Fibroblast of lung (primary cell): ENCODE results near the gene CACNA1H. TPM values are rescaled to one million over a fixed set of nuclear protein-coding genes. Genes with fewer than 3 reads are reported as not detected.
"Not testable (repeated sequence)": the region's sequence is repeated elsewhere in the genome, so short reads cannot be mapped to it uniquely, and the experiment has no call there.

ENCODE experiments used
- DNase-seq, 2 donors: peaks; one replicate each; pipeline versions ENCODE4 v3.0.0 to v3.0.0-alpha.2; 2010; ENCODE audit warnings: low read depth in 2 of 2
- H2AFZ ChIP-seq: 2 replicates; pipeline ENCODE4 v1.5.1; 2012; ENCODE audit warnings: low read length, control low read depth, inconsistent platforms
- H3K27ac ChIP-seq: 2 replicates; pipeline ENCODE4 v1.5.1; 2011; ENCODE audit warnings: low read length, control low read depth; ENCODE audit not compliant: insufficient read depth
- H3K27me3 ChIP-seq: 2 replicates; pipeline ENCODE4 v1.5.1; 2011; ENCODE audit warnings: mild to moderate bottlenecking, low read length; ENCODE audit not compliant: control insufficient read depth, insufficient read depth
- H3K36me3 ChIP-seq: 2 replicates; pipeline ENCODE4 v1.5.1; 2011; ENCODE audit warnings: low read length; ENCODE audit not compliant: control insufficient read depth, insufficient read depth
- H3K4me1 ChIP-seq: 2 replicates; pipeline ENCODE4 v1.5.1; 2011; ENCODE audit warnings: low read length; ENCODE audit not compliant: control insufficient read depth, insufficient read depth; ENCODE audit errors: extremely low read depth
- H3K4me2 ChIP-seq: 2 replicates; pipeline ENCODE4 v1.5.1; 2011; ENCODE audit warnings: low read length, control low read depth; ENCODE audit not compliant: insufficient read depth; ENCODE audit errors: extremely low read depth
- H3K4me3 ChIP-seq, 4 experiments: fragments of 200-600 bp in 1 of 4; sonication (generic) in 1 of 4; replicated peaks in 1 of 4; 2 replicates each; pipeline ENCODE4 v1.5.1; 2011 to 2016; ENCODE audit warnings: low read length in 4 of 4, low read depth in 3 of 4, mild to moderate bottlenecking in 3 of 4, control low read depth in 2 of 4, inconsistent platforms in 1 of 4, mixed read lengths in 1 of 4; ENCODE audit not compliant: insufficient read depth in 1 of 4; ENCODE audit errors: control extremely low read depth in 1 of 4
- H3K79me2 ChIP-seq: 2 replicates; pipeline ENCODE4 v1.5.1; 2012; ENCODE audit warnings: mild to moderate bottlenecking, low read length, inconsistent platforms; ENCODE audit not compliant: control insufficient read depth, insufficient read depth
- H3K9ac ChIP-seq: 2 replicates; pipeline ENCODE4 v1.5.1; 2011; ENCODE audit warnings: mild to moderate bottlenecking, low read length, control low read depth; ENCODE audit not compliant: insufficient read depth
- H3K9me3 ChIP-seq: 2 replicates; pipeline ENCODE4 v1.5.1; 2012; ENCODE audit warnings: low read depth, low read length; ENCODE audit not compliant: control insufficient read depth, insufficient read depth
- H4K20me1 ChIP-seq: 2 replicates; pipeline ENCODE4 v1.5.1; 2011; ENCODE audit warnings: low read length; ENCODE audit not compliant: control insufficient read depth, insufficient read depth; ENCODE audit errors: extremely low read depth
- CTCF ChIP-seq, 2 donors: IDR thresholded peaks in 1 of 2; conservative IDR thresholded peaks in 1 of 2; 1 replicate in 1 of 2; 2 replicates in 1 of 2; pipeline ENCODE4 v1.5.1; 2011 to 2012; ENCODE audit warnings: low read length in 2 of 2, control low read depth in 1 of 2, inconsistent platforms in 1 of 2, low read depth in 1 of 2, mild to moderate bottlenecking in 1 of 2
- EZH2 ChIP-seq: IDR thresholded peaks from 2 replicates; pipeline ENCODE4 v1.5.1; 2012; ENCODE audit warnings: low read length, control low read depth, mild to moderate bottlenecking; ENCODE audit errors: missing control alignments
- polyA plus RNA-seq, 2 donors: library from polyadenylated mRNA; depleted of rRNA in 1 of 2; stranded (reverse) in 1 of 2; unstranded in 1 of 2; fragments of >200 nt; gene quantifications; 2 replicates each; pipeline ENCODE4 v1.2.1, GENCODE V29; 2011 to 2012; ENCODE audit warnings: missing spikeins in 1 of 2
- total RNA-seq: library from RNA; depleted of rRNA; stranded (reverse); fragments of >200 nt; gene quantifications from 2 replicates; pipeline ENCODE4 v1.2.1, GENCODE V29; 2014

CACNA1H gene
- total and polyA plus RNA-seq, 2 donors (not counting 1 experiment from before 2014, with no cell fraction given) = 1.2 to 10.5 TPM

GRCh38 chr16:1188432-1189189 is 35.7 kb downstream of the CACNA1H start:
- H3K4me1 ChIP-seq = no peaks in the 10 kb centered on the region
- no peak overlapping the region for H3K4me3 ChIP-seq
- no peaks in the 10 kb centered on the region for H3K79me2 ChIP-seq
- H3K9ac ChIP-seq = no peak overlapping the region
- H3K9me3 ChIP-seq = no peaks in the 10 kb centered on the region
- H3K27me3 ChIP-seq = no peaks in the 10 kb centered on the region
- no peak overlapping the region for H3K27ac ChIP-seq
- H2AFZ ChIP-seq = no peak overlapping the region
- TF ChIP-seq EZH2 (no peak), CTCF (conservative IDR thresholded peaks at IDR 0.05 in 1 of 2, IDR thresholded peaks at IDR 0.05 in 1 of 2; ENCODE audit: low read depth in 1 of 2, low read length in 2 of 2) (no peak)
- no peaks in the 10 kb centered on the region for H4K20me1 ChIP-seq
- peak; percentile 7 to 30 for DNase-seq
- H3K36me3 ChIP-seq = no peaks in the 10 kb centered on the region
- H3K4me2 ChIP-seq = no peak overlapping the region

DNA sequence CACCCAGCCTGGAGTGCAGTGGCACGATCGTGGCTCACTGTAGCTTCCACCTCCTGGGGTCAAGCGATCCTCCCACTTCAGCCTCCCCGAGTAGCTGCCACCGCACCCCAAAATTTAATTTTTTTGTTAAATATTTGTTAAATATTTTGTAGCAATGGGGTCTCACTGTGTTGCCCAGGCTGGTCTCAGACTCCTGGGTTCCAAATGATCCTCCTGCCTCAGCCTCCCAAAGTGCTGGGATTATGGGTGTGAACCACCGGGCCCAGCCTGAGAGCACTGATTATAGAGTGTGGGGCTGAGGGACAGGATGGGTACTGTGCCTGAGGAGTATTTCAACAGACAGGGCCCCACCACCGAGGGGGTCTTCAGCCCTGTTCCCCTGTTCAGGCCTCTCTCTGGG is 36.5 kb downstream of the CACNA1H start:
- DNase-seq = no peak
- Histone ChIP-seq H3K4me3 (no peak overlapping the region), H3K79me2 (no peaks in the 10 kb centered on the region), H3K4me1 (no peaks in the 10 kb centered on the region), H3K36me3 (no peaks in the 10 kb centered on the region), H3K4me2 (no peak overlapping the region), H3K9me3 (no peaks in the 10 kb centered on the region), H3K27me3 (no peaks in the 10 kb centered on the region), H3K27ac (no peak overlapping the region), H4K20me1 (no peaks in the 10 kb centered on the region), H2AFZ (no peak overlapping the region), H3K9ac (no peak overlapping the region)
- TF ChIP-seq CTCF (conservative IDR thresholded peaks at IDR 0.05 in 1 of 2, IDR thresholded peaks at IDR 0.05 in 1 of 2; ENCODE audit: low read depth in 1 of 2, low read length in 2 of 2) (no peak), EZH2 (no peak)

GRCh38 chr16:1190789-1191188 is 37.9 kb downstream of the CACNA1H start:
- H4K20me1 ChIP-seq, DNase-seq: not testable (repeated sequence)

More at GRCh38 chr16:1190789-1191188, 37.9 kb downstream of the CACNA1H start:
- not testable (repeated sequence) for H3K79me2 ChIP-seq, H3K4me1 ChIP-seq, H3K36me3 ChIP-seq, H3K9me3 ChIP-seq, H3K27me3 ChIP-seq, H3K27ac ChIP-seq, H2AFZ ChIP-seq, H3K4me3 ChIP-seq, H3K4me2 ChIP-seq, H3K9ac ChIP-seq
